GM12891 (cell line): Measurements from ENCODE around the gene PRUNE2.

Experiments
- POLR2A ChIP-seq: IDR thresholded peaks from 2 replicates; pipeline ENCODE4 v1.6.1; 2011; ENCODE audit warnings: low read depth, low read length, control low read depth
- POLR2AphosphoS5 ChIP-seq: IDR thresholded peaks from 2 replicates; pipeline ENCODE4 v1.6.1; 2011; ENCODE audit warnings: low read depth, low read length, control low read depth
- POU2F2 ChIP-seq: IDR thresholded peaks from 2 replicates; pipeline ENCODE4 v1.6.1; 2011; ENCODE audit warnings: low read depth, mild to moderate bottlenecking, control low read depth, low read length, moderate library complexity
- TAF1 ChIP-seq: IDR thresholded peaks from 2 replicates; pipeline ENCODE4 v1.6.1; 2011; ENCODE audit warnings: low read depth, low read length, control low read depth

- TF ChIP-seq POLR2A (no peak), POLR2AphosphoS5 (no peak), TAF1 (no peak), POU2F2 (no peak)
Measured at GRCh38 chr9:76703270-76703669, 202.6 kb downstream of the PRUNE2 start.
